ENCODE results near the gene KMT2A.

KMT2A gene

DNA sequence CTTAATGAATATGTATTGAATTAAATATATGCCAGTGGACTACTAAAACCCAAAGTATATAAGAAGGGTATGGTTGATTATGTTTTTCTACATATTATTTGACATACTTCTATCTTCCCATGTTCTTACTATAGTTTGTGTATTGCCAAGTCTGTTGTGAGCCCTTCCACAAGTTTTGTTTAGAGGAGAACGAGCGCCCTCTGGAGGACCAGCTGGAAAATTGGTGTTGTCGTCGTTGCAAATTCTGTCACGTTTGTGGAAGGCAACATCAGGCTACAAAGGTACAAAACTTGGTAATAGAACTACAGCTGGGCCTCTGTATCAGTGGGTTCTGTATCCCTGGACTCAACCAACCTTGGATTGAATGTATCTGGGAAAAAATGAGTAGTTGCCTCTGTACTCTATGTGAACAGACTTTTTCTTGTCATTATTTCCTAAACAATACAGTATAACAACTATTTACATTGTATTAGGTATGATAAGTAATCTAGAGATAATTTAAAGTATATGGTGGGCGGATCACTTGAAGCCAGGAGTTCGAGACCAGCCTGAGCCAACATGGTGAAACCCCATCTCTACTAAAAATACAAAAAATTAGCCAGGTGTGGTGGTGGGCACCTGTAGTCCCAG is 52.3 kb downstream of the KMT2A start:
- peak; percentile 33 for DNase-seq

DNA sequence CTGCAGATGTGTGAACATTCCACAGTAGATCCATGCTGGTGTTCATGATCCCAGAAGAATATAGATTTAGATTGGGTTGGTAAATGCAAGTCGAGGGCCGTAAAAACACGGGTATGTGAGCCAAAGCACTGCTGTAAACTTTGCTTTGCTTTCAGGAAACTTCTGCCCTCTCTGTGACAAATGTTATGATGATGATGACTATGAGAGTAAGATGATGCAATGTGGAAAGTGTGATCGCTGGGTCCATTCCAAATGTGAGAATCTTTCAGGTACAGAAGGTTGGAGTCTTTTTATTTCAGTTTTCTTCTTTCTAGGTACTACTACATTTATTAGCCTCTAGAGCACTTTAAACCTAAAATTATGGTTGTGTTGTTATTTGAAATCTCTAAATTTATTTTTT is 54.7 kb downstream of the KMT2A start:
- DNase-seq = no peak

DNA sequence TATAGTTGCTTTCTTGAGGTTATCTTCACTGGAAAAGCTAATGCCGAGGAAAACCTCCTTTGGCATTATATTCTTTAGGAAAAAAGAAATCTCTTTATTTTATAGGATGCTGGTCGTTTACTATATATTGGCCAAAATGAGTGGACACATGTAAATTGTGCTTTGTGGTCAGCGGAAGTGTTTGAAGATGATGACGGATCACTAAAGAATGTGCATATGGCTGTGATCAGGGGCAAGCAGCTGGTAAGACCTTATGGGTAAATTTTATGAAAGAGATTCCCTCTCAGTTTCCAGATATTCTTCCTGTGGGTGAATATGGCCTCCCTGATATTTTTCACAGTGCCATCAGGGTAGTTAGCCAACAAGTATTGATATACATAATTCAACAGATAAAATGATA is 61.5 kb downstream of the KMT2A start:
- no peak for DNase-seq

DNA sequence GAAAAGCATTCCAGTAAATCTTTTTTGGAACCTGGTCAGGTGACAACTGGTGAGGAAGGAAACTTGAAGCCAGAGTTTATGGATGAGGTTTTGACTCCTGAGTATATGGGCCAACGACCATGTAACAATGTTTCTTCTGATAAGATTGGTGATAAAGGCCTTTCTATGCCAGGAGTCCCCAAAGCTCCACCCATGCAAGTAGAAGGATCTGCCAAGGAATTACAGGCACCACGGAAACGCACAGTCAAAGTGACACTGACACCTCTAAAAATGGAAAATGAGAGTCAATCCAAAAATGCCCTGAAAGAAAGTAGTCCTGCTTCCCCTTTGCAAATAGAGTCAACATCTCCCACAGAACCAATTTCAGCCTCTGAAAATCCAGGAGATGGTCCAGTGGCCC is 66.9 kb downstream of the KMT2A start:
- no peak for DNase-seq

DNA sequence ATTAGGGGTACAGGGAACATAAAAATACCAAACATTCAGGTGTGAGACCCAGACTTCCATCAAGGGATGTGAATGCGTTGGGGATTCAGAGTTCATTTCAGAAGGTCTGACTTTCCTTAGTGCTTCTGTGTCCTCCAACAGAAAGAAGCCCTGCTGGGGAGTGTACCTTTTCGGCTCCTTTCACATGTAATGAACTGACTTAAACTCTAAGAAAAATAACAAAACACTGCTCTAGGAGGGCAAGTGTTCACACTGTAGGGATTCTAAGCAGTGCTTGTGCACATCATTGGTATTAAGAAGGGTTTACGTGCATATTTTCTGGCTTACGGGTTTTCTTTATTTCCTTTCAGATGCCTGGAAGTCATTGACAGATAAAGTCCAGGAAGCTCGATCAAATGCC is 75.3 kb downstream of the KMT2A start:
- no peak for DNase-seq

DNA sequence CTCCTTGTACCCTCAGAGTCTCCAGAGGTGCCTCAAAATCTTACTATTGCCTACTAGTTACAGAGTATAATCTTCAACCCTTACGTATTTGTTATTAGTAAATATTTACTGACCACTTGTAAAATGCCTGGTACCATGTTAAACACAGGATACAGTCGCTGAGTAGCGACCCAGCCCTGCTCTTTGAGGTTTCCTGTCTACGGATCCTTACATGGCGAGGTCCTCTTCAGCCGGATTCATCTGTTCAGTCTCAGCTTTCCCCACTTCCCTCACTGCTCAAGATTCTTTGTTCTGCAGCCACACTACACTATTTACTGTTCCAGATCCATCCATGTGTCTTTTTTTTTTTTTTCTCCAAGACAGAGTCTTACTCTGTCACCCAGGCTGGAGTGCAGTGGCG is 77.8 kb downstream of the KMT2A start:
- DNase-seq = no peak

DNA sequence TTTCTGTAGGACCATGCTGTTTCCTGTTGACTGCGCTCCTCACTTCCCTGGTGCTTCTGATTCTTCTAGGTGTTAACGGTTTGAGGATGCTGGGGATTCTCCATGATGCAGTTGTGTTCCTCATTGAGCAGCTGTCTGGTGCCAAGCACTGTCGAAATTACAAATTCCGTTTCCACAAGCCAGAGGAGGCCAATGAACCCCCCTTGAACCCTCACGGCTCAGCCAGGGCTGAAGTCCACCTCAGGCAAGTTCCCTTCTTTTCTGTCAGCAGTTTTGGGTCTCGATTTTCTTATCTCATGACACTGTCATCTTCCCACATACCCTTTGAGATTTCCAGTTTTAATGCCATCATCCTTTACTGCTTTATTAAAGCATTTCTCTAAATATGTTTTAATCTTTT is 83.3 kb downstream of the KMT2A start:
- no peak for DNase-seq

DNA sequence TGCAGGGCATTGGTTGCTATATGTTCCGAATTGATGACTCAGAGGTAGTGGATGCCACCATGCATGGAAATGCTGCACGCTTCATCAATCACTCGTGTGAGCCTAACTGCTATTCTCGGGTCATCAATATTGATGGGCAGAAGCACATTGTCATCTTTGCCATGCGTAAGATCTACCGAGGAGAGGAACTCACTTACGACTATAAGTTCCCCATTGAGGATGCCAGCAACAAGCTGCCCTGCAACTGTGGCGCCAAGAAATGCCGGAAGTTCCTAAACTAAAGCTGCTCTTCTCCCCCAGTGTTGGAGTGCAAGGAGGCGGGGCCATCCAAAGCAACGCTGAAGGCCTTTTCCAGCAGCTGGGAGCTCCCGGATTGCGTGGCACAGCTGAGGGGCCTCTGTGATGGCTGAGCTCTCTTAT is 85.6 kb downstream of the KMT2A start:
- no peak for DNase-seq

DNA sequence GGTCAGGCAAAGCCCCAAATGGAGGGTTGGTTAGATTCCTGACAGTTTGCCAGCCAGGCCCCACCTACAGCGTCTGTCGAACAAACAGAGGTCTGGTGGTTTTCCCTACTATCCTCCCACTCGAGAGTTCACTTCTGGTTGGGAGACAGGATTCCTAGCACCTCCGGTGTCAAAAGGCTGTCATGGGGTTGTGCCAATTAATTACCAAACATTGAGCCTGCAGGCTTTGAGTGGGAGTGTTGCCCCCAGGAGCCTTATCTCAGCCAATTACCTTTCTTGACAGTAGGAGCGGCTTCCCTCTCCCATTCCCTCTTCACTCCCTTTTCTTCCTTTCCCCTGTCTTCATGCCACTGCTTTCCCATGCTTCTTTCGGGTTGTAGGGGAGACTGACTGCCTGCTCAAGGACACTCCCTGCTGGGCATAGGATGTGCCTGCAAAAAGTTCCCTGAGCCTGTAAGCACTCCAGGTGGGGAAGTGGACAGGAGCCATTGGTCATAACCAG is 86.3 kb downstream of the KMT2A start:
- DNase-seq = no peak

DNA sequence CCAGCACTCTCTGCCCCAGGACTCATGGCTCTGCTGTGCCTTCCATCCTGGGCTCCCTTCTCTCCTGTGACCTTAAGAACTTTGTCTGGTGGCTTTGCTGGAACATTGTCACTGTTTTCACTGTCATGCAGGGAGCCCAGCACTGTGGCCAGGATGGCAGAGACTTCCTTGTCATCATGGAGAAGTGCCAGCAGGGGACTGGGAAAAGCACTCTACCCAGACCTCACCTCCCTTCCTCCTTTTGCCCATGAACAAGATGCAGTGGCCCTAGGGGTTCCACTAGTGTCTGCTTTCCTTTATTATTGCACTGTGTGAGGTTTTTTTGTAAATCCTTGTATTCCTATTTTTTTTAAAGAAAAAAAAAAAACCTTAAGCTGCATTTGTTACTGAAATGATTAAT is 88.1 kb downstream of the KMT2A start:
- no peak for DNase-seq

DNA sequence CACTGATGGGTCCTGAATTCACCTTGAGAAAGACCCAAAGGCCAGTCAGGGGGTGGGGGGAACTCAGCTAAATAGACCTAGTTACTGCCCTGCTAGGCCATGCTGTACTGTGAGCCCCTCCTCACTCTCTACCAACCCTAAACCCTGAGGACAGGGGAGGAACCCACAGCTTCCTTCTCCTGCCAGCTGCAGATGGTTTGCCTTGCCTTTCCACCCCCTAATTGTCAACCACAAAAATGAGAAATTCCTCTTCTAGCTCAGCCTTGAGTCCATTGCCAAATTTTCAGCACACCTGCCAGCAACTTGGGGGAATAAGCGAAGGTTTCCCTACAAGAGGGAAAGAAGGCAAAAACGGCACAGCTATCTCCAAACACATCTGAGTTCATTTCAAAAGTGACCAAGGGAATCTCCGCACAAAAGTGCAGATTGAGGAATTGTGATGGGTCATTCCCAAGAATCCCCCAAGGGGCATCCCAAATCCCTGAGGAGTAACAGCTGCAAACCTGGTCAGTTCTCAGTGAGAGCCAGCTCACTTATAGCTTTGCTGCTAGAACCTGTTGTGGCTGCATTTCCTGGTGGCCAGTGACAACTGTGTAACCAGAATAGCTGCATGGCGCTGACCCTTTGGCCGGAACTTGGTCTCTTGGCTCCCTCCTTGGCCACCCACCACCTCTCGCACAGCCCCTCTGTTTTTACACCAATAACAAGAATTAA is 88.6 kb downstream of the KMT2A start:
- DNase-seq = no peak

DNA sequence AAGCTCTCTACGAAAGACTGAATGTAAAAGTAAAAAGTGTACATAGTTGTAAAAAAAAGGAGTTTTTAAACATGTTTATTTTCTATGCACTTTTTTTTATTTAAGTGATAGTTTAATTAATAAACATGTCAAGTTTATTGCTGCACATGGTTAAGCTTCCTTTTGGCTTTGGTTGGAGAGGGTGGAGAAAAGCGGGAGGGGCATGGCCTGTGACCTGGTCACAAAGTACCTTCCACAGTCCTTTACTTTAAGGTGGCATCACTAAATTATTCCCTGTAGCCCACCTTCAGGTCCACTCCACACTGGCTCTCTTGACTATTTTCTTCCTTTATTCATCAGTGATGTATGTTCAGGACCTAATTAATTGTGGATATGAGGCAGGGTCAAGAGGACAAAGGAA is 90.4 kb downstream of the KMT2A start:
- DNase-seq = no peak

DNA sequence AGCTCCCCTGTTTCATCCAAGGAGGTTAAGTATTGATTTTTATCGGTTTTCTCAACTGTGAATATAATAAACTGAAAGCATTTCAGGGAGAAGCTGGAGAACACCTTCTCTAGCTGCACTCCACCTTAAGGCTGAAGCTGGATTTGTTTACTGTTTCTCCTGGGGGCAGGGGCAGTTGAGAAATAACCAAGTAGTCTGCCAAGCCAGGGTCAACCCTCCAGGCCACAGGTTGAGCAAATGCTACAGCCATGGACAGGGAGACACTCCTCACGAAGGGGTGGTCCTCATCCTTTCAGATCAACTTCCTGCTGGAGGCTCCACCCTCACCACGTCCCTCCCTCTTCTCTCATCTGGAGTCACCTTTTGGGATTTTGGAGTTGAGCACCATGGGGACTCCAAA is 90.8 kb downstream of the KMT2A start, which contains the start of gene TTC36:
TTC36 (plus strand) TSS at position 366 of the 400 bp plus-strand sequence; CDS start at position 387, 21 bp downstream.
- no peak for DNase-seq

DNA sequence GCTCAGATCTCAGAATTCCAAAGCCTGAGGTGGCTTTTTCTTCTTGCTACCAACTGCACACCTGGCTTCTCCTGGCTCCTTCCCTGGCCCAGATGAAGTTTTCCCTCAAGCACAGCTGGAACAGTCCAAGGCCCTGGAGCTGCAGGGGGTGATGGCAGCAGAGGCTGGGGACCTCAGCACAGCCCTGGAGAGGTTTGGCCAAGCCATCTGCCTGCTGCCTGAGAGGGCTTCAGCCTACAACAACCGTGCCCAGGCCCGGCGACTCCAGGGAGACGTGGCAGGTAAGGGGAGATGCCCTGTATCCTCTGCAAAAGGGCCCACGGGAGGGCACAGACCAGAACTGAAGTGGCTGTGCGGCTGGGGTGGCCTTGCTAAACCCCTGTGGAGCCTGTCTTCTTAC is 92.2 kb downstream of the KMT2A start:
- no peak for DNase-seq

DNA sequence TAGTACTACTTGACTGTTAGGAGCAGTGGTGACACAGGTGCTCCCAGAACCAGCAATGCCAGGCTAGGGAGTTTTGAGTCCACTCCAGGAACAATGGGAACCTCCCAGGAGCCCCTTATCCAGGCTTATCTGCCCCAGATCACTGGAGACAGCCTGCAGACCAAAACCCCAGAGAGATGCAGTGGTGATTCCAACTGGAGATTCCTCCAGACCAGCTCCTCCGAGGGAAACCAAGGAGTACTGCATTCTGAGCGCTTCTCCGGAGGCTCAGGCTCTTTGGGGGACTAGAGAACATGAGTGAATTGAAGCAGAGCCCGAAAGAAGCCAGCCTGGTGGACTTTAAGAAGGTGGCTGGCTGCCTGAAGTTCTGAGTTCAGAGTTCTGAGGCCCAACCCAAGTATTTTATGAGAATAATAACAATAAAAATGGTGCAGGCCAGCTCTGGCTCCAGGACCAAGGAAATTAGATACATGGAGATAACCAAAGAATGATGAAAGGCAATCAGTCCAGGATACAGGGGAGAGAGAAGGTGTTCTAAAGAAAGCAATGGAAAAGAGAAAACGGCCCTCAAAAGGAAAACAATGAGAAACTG is 93.4 kb downstream of the KMT2A start:
- DNase-seq = no peak

DNA sequence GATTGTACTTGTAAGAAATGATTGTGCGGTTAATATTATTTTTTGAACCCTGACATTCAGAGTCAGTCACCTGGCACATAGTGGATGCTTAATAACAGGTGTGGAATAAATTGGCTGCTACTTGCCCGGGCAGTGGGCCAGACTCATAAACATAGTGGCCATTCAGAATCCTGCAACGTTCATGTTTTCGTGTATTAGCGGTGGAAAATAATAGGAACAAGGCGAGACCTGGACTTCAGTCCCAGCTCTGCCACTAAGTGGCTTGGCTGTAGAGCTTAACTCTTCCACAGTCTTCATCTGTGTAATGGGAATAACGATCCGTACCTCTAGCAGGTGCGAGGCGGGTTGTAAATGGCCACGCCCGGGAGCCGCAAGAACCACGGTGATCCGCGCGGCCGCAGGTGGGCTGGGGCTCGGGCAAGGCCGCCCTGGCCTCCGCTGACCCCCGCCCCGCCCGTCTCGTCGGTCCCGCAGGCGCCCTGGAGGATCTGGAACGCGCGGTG is 93.9 kb downstream of the KMT2A start:
- peak; percentile 79 for DNase-seq

DNA sequence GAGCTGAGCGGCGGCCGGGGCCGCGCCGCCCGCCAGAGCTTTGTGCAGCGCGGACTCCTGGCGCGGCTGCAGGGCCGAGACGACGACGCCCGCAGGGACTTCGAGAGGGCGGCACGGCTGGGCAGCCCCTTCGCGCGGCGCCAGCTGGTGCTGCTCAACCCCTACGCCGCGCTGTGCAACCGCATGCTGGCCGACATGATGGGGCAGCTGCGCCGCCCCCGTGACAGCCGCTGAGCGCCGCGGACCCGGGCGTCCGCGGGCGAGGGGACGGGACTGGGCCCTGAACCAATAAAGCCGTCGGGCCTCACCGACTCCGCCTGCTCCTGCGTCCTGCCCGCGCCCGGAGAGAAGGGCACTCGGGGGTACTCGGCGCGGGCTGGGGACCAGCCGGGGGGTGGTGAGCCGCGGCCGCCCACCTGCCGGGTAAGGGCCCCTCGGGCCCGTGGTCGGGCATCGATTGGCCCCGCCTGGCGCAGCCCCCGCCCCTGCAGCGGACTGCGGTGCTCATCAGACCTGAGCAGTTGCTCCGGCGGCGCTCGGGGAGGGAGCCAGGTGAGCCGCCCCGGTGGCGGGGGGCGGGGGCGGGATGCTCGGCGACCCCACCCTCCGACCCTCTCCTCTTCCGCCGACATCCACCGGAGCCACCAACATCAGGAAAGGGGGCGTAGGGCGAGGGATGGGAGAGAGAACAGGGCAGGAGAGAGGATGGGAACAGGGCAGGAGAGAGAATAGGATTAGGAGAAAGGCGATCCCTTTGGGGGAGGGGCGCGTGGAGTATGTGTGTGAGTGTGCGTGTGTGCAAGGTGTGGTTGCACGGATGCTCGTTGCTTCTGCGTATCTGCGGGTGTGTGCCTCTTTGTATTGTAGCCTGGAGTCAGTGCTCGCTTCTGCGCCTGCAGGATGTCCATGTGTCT is 94.6 kb downstream of the KMT2A start, which contains the start of gene TMEM25:
TMEM25 (plus strand) TSS at position 510 of the 914 bp plus-strand sequence. CDS start 610 bp downstream, outside the sequence.
- DNase-seq = peak; percentile 68

DNA sequence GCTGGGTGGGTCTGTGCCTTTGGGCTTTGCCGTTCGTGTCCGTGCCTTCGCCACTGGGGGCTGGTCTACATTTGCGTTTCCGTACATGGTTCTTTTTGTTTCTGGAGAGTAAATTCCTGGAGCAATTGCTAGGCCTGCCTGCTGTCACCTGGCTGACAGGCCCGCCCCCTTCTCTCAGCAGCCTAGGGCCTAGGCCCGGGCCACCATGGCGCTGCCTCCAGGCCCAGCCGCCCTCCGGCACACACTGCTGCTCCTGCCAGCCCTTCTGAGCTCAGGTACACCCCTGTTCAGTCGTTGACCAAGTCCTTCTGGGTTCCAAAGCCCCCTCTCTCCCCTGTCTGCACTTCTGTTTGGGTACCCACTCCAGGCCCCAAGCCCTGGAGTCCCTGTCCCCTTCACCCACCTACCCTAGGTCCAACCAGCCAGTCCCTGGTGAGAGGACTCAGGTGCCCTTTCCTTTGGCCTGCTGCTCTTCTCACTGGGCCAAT is 95.3 kb downstream of the KMT2A start:
- peak; percentile 30 for DNase-seq

DNA sequence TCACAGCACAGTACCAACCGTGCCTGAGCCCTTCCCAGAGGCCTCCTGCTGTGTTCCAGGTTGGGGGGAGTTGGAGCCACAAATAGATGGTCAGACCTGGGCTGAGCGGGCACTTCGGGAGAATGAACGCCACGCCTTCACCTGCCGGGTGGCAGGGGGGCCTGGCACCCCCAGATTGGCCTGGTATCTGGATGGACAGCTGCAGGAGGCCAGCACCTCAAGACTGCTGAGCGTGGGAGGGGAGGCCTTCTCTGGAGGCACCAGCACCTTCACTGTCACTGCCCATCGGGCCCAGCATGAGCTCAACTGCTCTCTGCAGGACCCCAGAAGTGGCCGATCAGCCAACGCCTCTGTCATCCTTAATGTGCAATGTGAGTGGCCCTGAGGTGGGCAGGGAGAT is 95.8 kb downstream of the KMT2A start:
- DNase-seq = no peak

DNA sequence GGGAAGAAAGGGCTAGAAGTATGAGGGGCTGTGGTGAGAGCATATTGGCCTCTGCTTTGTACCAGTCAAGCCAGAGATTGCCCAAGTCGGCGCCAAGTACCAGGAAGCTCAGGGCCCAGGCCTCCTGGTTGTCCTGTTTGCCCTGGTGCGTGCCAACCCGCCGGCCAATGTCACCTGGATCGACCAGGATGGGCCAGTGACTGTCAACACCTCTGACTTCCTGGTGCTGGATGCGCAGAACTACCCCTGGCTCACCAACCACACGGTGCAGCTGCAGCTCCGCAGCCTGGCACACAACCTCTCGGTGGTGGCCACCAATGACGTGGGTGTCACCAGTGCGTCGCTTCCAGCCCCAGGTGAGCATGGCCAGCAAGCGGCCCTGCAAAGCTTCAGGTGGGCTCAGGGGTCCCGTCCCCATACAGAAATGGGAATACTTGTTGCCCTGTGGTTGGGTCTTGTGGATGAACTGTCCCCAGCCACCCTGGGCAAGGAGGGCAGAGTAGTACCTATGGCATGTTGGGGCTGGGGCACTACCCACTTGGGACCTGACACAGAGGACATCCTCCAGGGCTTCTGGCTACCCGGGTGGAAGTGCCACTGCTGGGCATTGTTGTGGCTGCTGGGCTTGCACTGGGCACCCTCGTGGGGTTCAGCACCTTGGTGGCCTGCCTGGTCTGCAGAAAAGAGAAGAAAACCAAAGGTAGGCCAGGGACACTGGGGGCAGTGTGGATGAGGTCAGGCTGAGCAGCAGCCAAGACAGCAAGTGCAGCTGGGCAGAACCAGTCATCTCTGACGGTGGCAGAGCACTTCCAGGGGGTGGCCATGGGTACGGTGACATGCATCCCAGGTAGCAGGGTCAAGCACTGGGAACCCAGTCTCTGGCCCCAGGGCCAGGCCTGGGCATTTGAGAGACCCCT is 96.8 kb downstream of the KMT2A start:
- DNase-seq = no peak

Data from COR-L47 (cell line).